GM13976 (cell line): Measurements from ENCODE around the gene PPP2R5C.

Experiments used
- DNase-seq: peaks from one replicate; pipeline ENCODE4 v3.0.0; 2012; ENCODE audit warnings: low spot score
- CTCF ChIP-seq: IDR thresholded peaks from 2 replicates; pipeline ENCODE4 v1.5.1; 2012; ENCODE audit warnings: borderline replicate concordance, mild to moderate bottlenecking; ENCODE audit not compliant: insufficient read depth; ENCODE audit errors: extremely low read depth, missing control alignments, control extremely low read depth
- in situ Hi-C: fragments of 300-500 bp; cut with MboI; formaldehyde crosslinking; loops from one replicate; pipeline ENCODE4 v1.12.0; 2022; ENCODE audit warnings: low sequenced_read_pairs, mixed read lengths, inconsistent platforms; ENCODE audit not compliant: unreplicated experiment

Gene PPP2R5C

GRCh38 chr14:101815994-101816393 is 54.5 kb downstream of the PPP2R5C start:
- in situ Hi-C loops = no loop called here
- DNase-seq = no peak
- TF ChIP-seq CTCF = no peak

GRCh38 chr14:101817501-101818001 is 56.0 kb downstream of the PPP2R5C start:
- no peak for TF ChIP-seq CTCF
- in situ Hi-C loops = no loop called here
- DNase-seq = no peak

- no peak for TF ChIP-seq CTCF
- in situ Hi-C loops = no loop called here
- no peak for DNase-seq
These were observed 57.9 kb downstream of the PPP2R5C start for GRCh38 chr14:101819251-101819990.

- DNase-seq = no peak
- in situ Hi-C loops = loop anchor here (10.0 kb wide), 1 partner anchor 46 kb away; no protein-coding TSS in a partner anchor
- TF ChIP-seq CTCF = no peak
These were observed 58.8 kb downstream of the PPP2R5C start for GRCh38 chr14:101820283-101820798.

GRCh38 chr14:101821528-101821927 is 60.0 kb downstream of the PPP2R5C start:
- in situ Hi-C loops = loop anchor here (10.0 kb wide), 1 partner anchor 47 kb away; no protein-coding TSS in a partner anchor
- TF ChIP-seq CTCF = no peak

GRCh38 chr14:101823066-101823465 is 61.6 kb downstream of the PPP2R5C start:
- no peak for TF ChIP-seq CTCF
- no peak for DNase-seq
- in situ Hi-C loops = loop anchor here (10.0 kb wide), 1 partner anchor 48 kb away; no protein-coding TSS in a partner anchor

More at GRCh38 chr14:101821528-101821927, 60.0 kb downstream of the PPP2R5C start:
- no peak for DNase-seq
